ENCODE data around the gene BLVRB.
"Not testable (repeated sequence)": the region's sequence is repeated elsewhere in the genome, so short reads cannot be mapped to it uniquely, and the experiment has no call there.

- not testable (repeated sequence) for TF ChIP-seq TCF7L2 (IDR thresholded peaks at IDR 0.05; ENCODE audit: borderline replicate concordance, extremely low read depth, insufficient read depth, insufficient read length); EZH2 (IDR thresholded peaks at IDR 0.05); POLR2AphosphoS5 (IDR thresholded peaks at IDR 0.05; ENCODE audit: low read depth, low read length); POLR2A (IDR thresholded peaks at IDR 0.05; ENCODE audit: borderline replicate concordance, extremely low read depth, insufficient read depth, insufficient read length); RAD21 (IDR thresholded peaks at IDR 0.05; ENCODE audit: low read depth); YY1 (IDR thresholded peaks at IDR 0.05; ENCODE audit: extremely low read depth, insufficient replicate concordance, low read depth, low read length); SP1 (IDR thresholded peaks at IDR 0.05; ENCODE audit: low read depth); MAX (IDR thresholded peaks at IDR 0.05); CTCF (IDR thresholded peaks at IDR 0.05 in 2 of 3, conservative IDR thresholded peaks at IDR 0.05 in 1 of 3; ENCODE audit: borderline replicate concordance in 1 of 3, insufficient read depth in 1 of 3, low read depth in 2 of 3, low read length in 2 of 3); JUND (IDR thresholded peaks at IDR 0.05); EZH2phosphoT487 (IDR thresholded peaks at IDR 0.05; ENCODE audit: borderline replicate concordance); CEBPB (IDR thresholded peaks at IDR 0.05; ENCODE audit: low read depth); ZNF274 (IDR thresholded peaks at IDR 0.05; ENCODE audit: low read depth, low read length)
Measured at GRCh38 chr19:40475878-40476644, 10.5 kb upstream of the BLVRB start.
